Endothelial cell of umbilical vein (primary cell): ENCODE measurements around the gene RTKN2.

Experiments used
- EZH2 ChIP-seq: IDR thresholded peaks from 2 replicates; pipeline ENCODE4 v1.6.1; 2012; ENCODE audit warnings: borderline replicate concordance, low read depth, mild to moderate bottlenecking, moderate library complexity, low read length, inconsistent platforms; ENCODE audit not compliant: severe bottlenecking
- FOS ChIP-seq: IDR thresholded peaks from 2 replicates; pipeline ENCODE4 v1.6.1; 2011; ENCODE audit warnings: mild to moderate bottlenecking, low read length, moderate library complexity, borderline replicate concordance; ENCODE audit not compliant: insufficient read depth
- JUN ChIP-seq: IDR thresholded peaks from 2 replicates; pipeline ENCODE4 v1.6.1; 2011; ENCODE audit warnings: borderline replicate concordance, low read depth; ENCODE audit not compliant: insufficient read length, insufficient read depth
- MYC ChIP-seq: IDR thresholded peaks from one replicate; pipeline ENCODE4 v1.6.1; 2011; ENCODE audit warnings: mild to moderate bottlenecking, low read depth, low read length
- POLR2A ChIP-seq: IDR thresholded peaks from 2 replicates; pipeline ENCODE4 v1.6.1; 2012; ENCODE audit warnings: low read depth, mild to moderate bottlenecking, control low read depth, low read length
- POLR2AphosphoS5 ChIP-seq: IDR thresholded peaks from 2 replicates; pipeline ENCODE4 v1.6.1; 2012; ENCODE audit warnings: low read depth, mild to moderate bottlenecking, control low read depth, low read length, moderate library complexity; ENCODE audit not compliant: insufficient read depth
- TF ChIP-seq, protein P1 (sequence below), 2 donors: IDR thresholded peaks; 1 replicate in 1 of 2; 2 replicates in 1 of 2; pipeline ENCODE4 v1.5.1; 2011; ENCODE audit warnings: low read length in 2 of 2, mild to moderate bottlenecking in 2 of 2, moderate library complexity in 2 of 2, control low read depth in 1 of 2, inconsistent platforms in 1 of 2, low read depth in 1 of 2; ENCODE audit not compliant: insufficient read depth in 1 of 2; ENCODE audit errors: extremely low read depth in 1 of 2
- TF ChIP-seq, protein P2 (sequence below): IDR thresholded peaks from 2 replicates; pipeline ENCODE4 v1.6.1; 2011; ENCODE audit not compliant: insufficient read depth, insufficient read length

DNA sequence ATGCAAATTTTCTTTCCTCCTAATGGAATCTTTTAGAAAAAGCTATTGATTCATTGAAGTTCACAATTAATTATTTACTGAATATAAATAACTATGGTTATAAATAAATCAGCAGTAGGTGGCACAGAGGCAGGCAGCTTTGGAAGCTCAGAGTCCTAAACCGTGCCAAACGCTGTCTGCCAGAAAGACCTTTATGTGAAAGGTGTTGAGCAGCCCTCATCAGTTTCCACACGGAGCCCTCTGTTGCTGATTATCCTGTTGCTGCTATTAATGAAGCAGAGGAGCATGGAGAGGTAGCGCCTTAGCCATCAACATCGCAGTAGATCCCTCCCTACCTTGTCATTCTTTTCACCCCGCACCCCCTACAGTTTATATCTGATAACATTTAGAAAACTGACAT is 51.0 kb downstream of the RTKN2 start:
- TF ChIP-seq, protein P1, sequence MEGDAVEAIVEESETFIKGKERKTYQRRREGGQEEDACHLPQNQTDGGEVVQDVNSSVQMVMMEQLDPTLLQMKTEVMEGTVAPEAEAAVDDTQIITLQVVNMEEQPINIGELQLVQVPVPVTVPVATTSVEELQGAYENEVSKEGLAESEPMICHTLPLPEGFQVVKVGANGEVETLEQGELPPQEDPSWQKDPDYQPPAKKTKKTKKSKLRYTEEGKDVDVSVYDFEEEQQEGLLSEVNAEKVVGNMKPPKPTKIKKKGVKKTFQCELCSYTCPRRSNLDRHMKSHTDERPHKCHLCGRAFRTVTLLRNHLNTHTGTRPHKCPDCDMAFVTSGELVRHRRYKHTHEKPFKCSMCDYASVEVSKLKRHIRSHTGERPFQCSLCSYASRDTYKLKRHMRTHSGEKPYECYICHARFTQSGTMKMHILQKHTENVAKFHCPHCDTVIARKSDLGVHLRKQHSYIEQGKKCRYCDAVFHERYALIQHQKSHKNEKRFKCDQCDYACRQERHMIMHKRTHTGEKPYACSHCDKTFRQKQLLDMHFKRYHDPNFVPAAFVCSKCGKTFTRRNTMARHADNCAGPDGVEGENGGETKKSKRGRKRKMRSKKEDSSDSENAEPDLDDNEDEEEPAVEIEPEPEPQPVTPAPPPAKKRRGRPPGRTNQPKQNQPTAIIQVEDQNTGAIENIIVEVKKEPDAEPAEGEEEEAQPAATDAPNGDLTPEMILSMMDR (IDR thresholded peaks at IDR 0.05; ENCODE audit: extremely low read depth in 1 of 2, insufficient read depth in 1 of 2, low read depth in 1 of 2, low read length in 2 of 2) = no peak
- TF ChIP-seq POLR2AphosphoS5 (no peak), POLR2A (no peak), MYC (no peak), EZH2 (no peak), JUN (no peak), FOS (no peak)
- TF ChIP-seq, protein P2, sequence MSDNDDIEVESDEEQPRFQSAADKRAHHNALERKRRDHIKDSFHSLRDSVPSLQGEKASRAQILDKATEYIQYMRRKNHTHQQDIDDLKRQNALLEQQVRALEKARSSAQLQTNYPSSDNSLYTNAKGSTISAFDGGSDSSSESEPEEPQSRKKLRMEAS = no peak
